NCI-H748 (cell line): ENCODE measurements around the gene THSD7B.
"Not testable (repeated sequence)": the region's sequence is repeated elsewhere in the genome, so short reads cannot be mapped to it uniquely, and the experiment has no call there.

ENCODE experiments used
- DNase-seq: peaks from one replicate; lab custom pipeline; 2025; ENCODE audit not compliant: unreplicated experiment; lab: John Stamatoyannopoulos, UW

THSD7B gene

DNA sequence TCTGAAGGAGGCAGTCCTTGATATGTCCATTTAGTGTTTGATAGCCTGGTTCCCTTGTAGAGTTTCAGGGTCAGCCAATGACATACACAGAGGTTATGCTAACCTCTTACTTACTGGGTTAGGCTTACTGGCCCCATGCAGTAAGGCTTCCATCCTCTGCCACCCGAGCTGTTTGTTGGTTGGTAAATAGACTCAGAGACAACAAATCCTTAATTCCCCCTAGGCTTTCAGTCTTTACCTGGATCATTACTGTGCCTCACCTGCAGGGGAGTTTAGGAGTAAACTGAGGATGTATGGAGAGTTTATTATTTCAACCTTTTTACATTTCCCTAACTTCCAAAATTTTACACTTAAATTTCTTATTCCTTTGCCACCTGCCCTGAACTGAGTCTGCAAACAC, 746.2 kb downstream of the THSD7B start:
- no peak for DNase-seq

- no peak for DNase-seq
These were observed 756.6 kb downstream of the THSD7B start for GRCh38 chr2:137521653-137522619.

GRCh38 chr2:137522620-137523011, 757.3 kb downstream of the THSD7B start:
- no peak for DNase-seq

DNA sequence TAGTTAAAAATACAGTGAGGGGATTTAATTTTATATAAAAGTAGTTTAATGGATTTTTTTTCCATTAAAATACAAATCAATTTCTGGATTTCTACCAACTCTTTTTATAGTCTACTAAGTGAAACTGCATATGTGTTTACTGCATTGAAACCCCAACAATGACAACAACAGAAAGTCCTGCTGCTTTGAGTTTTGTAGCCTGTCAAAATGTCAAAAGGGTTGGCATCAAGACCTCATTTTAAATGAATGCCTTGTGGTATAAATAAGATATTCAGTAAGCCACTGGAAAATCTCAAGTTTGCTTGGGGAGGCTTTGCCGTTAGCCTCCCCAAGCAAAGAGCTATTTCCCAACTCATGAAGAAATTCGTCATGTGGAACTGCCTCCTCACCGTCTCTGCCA, 758.6 kb downstream of the THSD7B start:
- DNase-seq: no peak

- DNase-seq: peak; percentile 55
These were observed 759.8 kb downstream of the THSD7B start for GRCh38 chr2:137525132-137525531.

DNA sequence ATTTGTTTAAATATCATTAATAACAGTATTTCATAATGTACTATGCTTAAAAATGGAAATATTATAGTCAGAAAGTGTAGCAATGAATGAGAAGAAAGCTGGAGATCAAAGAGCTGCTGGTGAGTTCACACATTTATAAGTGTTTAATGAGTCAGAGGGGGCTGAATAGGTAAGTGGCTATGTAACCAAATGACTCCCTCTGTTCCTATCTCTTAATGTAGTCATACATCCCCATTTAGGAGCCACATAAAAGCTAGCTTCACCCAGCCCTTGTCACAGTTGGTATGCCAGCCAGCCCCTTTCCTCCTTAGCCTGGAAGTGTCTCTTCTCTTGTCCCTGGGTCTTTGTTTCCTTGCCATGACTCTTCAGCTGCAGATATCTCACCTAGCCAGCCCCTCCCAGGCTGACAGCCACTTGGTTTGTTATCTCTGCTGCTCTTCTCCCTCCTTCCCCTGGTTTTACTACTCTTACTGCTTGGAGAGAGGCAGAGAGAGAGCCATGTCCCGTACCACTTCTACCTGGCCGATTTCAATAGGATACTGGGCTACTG, 760.4 kb downstream of the THSD7B start:
- DNase-seq: peak; percentile 58

- DNase-seq: no peak
These were observed 770.6 kb downstream of the THSD7B start for GRCh38 chr2:137535897-137536296.

- no peak for DNase-seq
These were observed 774.0 kb downstream of the THSD7B start for GRCh38 chr2:137539336-137539735.

DNA sequence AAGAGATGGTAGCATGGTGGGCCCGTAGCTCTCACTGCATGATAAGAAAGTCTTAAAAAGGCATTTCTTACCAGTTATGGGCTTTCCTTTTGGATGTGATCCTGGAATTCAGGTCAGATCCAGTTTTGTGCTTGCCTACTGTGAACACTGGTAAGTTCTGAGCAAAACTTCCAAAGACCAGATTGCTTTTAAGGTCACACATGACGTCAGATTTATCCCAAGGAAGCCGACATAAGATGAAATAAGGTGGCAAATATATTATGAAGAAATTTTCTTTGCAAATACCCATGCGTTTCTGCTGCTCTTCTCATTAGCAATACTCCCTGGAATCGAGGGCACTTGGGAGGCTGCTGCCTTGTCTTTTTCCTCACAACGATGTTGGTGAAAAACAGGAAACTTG, 782.5 kb downstream of the THSD7B start:
- no peak for DNase-seq

DNA sequence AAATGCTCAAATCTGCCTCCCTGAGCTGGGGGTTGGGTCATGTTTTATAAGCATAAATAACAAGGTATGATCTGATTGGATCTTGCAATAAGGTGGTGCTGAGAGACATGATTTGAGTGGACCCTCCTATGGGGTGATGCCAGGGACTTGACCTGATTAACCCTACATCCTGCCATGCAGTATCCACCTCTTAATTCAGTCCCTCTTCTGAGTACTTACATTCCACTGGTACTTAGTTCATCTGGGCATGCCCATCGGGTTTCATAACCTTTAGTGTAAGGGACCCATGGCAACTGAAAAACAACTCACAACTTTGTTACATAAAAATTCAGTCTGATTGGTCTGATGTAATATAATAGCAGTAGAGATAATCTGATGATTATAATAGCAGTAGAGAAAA, 801.0 kb downstream of the THSD7B start:
- no peak for DNase-seq

DNA sequence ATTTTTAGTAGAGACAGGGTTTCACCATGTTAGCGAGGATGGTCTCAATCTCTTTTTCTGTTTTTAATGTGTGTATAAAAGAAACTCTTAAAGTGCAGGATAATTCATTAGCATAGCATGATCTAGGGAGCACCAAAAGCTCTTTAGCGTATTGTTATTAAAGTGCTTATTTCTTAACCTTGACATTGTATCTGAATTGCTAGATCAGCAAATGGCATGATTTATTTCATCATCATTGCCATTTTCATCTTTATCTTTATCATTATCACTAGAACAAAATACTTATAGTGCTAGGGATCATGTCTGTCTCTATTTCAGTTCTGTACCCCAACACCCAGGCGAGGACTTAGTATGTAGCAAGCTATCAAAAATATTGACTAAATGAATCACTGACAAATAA, 805.1 kb downstream of the THSD7B start:
- no peak for DNase-seq

DNA sequence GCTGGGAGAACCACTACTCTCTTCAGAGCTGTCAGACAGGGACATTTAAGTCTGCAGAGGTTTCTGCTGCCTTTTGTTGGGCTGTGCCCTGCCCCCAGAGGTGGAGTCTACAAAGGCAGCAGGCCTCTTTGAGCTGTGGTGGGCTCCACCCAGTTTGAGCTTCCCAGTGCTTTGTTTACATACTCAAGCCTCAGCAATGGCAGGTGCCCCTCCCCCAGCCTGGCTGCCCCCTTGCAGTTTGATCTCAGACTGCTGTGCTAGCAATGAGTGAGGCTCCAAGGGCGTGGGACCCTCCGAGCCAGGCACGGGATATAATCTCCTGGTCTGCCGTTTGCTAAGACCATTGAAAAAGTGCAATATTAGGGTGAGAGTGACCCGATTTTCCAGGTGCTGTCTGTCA, 822.5 kb downstream of the THSD7B start:
- peak; percentile 10 for DNase-seq

DNA sequence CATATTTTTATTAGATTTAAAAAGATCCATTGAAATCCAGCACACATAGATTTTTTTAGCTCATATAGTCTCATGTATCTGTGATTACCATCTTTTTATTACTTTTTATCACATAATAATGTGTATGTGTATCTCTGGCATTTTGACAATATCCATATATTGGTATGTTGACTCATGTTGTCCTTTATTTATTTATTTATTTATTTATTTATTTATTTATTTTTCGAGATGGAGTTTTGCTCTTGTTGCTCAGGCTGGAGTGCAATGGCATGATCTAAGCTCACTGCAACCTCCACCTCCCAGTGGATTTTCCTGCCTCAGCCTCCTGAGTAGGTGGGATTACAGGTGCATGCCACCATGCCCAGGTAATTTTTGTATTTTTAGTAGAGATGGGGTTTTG, 823.2 kb downstream of the THSD7B start:
- not testable (repeated sequence) for DNase-seq

- no peak for DNase-seq
These were observed 824.8 kb downstream of the THSD7B start for GRCh38 chr2:137590102-137590501.

DNA sequence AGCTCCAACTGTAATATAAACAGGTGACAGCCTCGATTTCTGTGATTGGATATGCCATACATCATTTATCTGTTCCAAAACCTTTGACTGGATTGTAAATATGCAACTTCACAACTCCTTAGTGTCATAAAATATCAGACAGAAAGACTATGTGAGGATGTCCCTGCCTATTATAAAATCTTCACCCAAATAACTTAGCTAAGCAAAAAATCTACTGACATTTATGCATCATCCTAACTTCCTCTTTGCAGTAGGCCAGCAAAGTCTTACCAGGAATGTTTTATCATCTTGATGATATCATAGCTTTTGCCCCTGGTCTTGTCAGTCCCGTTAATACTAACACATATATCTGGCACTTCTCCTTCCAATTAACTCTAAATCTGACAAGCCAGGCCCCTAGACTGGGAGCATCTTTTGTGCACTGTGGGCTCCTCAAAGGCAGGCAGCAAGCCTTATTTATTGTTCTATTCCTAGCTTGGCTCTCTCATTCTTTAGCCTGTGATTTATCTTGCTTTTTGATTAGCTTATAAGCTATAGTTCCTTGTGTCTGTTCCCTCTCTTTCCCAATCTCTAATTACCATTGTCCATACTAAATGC, 842.5 kb downstream of the THSD7B start:
- DNase-seq: no peak

DNA sequence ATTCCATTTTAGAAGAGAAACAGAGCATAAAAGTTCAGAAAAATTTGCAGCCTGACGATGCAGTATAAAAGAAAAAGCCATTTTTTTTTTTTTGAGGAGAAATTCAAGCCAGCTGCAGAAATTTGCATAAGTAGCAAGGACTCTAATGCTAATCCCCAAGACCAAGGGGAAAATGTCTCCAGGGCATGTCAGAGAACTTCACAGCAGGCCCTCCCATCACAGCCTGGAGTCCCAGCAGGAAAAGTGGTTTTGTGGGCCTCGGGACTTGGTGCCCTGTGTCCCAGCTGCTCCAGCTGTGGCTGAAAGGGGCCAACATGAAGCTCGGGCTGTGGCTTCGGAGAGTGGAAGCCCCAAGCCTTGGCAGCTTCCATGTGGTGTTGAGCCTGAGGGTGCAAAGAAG, 873.6 kb downstream of the THSD7B start:
- DNase-seq: no peak

- no peak for DNase-seq
These were observed 879.4 kb downstream of the THSD7B start for GRCh38 chr2:137644731-137645130.

GRCh38 chr2:137654046-137654445, 888.7 kb downstream of the THSD7B start:
- DNase-seq: no peak

GRCh38 chr2:137655814-137656213, 890.5 kb downstream of the THSD7B start:
- DNase-seq: no peak

GRCh38 chr2:137658433-137658832, 893.1 kb downstream of the THSD7B start:
- no peak for DNase-seq

DNA sequence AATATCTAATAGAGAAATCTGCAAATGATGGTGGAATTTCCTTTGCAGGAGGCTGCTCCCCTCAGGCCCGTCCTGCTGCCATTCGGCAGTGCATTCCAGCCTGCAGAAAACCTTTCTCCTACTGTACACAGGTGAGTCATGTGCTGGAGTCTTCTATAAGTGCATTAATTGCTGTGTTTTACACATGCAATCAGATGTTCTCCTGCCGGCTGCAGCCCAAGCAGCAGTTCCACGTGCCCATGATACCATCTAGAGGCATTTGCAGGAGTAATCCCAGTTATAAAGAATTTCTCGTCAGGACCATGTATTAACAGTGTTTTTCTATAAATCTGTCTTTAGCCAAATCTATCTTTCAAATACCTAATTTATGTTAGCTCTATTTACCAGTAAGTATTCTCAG, 894.3 kb downstream of the THSD7B start:
- peak; percentile 85 for DNase-seq

- no peak for DNase-seq
These were observed 904.8 kb downstream of the THSD7B start for GRCh38 chr2:137670111-137670510.
